Hepatocyte (in vitro differentiated cells): ENCODE data around the gene BPIFA1. TPM values are rescaled to one million over a fixed set of nuclear protein-coding genes. Genes with fewer than 3 reads are reported as not detected.

Experiments
- DNase-seq: peaks from one replicate; pipeline ENCODE4 v3.0.0-alpha.2; 2016; ENCODE audit warnings: low spot score
- H2AFZ ChIP-seq: fragments of 200-600 bp; sonication (generic); 2 replicates; pipeline ENCODE4 v1.6.0; 2016; ENCODE audit warnings: antibody characterized with exemption, mild to moderate bottlenecking
- H3K27ac ChIP-seq: fragments of 200-600 bp; sonication (generic); 2 replicates; pipeline ENCODE4 v1.5.1; 2016; ENCODE audit warnings: mild to moderate bottlenecking
- H3K27me3 ChIP-seq: fragments of 200-600 bp; sonication (generic); 2 replicates; pipeline ENCODE4 v1.6.1; 2016
- H3K36me3 ChIP-seq: fragments of 200-600 bp; sonication (generic); replicated peaks from 2 replicates; pipeline ENCODE4 v1.5.1; 2016; ENCODE audit warnings: low read depth; ENCODE audit not compliant: insufficient read depth
- H3K4me1 ChIP-seq: fragments of 200-600 bp; sonication (generic); 2 replicates; pipeline ENCODE4 v1.5.1; 2016; ENCODE audit warnings: mild to moderate bottlenecking, moderate library complexity; ENCODE audit not compliant: insufficient read depth
- H3K4me2 ChIP-seq: fragments of 200-600 bp; sonication (generic); 2 replicates; pipeline ENCODE4 v1.6.0; 2016
- H3K4me3 ChIP-seq: fragments of 200-600 bp; sonication (generic); 2 replicates; pipeline ENCODE4 v1.5.1; 2016; ENCODE audit warnings: mild to moderate bottlenecking
- H3K79me2 ChIP-seq: fragments of 200-600 bp; sonication (generic); 2 replicates; pipeline ENCODE4 v1.6.0; 2017; ENCODE audit warnings: mild to moderate bottlenecking
- H3K9me2 ChIP-seq: fragments of 200-600 bp; sonication (generic); replicated peaks from 2 replicates; pipeline ENCODE4 v1.6.0; 2017; ENCODE audit warnings: mild to moderate bottlenecking; ENCODE audit not compliant: insufficient read depth
- H3K9me3 ChIP-seq: fragments of 200-600 bp; sonication (generic); 2 replicates; pipeline ENCODE4 v1.5.1; 2016; ENCODE audit warnings: low read depth, mild to moderate bottlenecking
- H4K20me1 ChIP-seq: fragments of 200-600 bp; sonication (generic); 2 replicates; pipeline ENCODE4 v1.6.0; 2016; ENCODE audit warnings: mild to moderate bottlenecking; ENCODE audit not compliant: insufficient read depth, poor library complexity, severe bottlenecking
- EZH2 ChIP-seq: fragments of 200-600 bp; sonication (generic); IDR thresholded peaks from 2 replicates; pipeline ENCODE4 v1.6.1; 2016; ENCODE audit warnings: antibody characterized with exemption, mild to moderate bottlenecking, borderline replicate concordance
- EZH2phosphoT487 ChIP-seq: fragments of 200-600 bp; sonication (generic); IDR thresholded peaks from one replicate; pipeline ENCODE4 v1.6.1; 2018; ENCODE audit warnings: antibody characterized with exemption, mild to moderate bottlenecking, low read depth, moderate library complexity; ENCODE audit not compliant: unreplicated experiment, severe bottlenecking
- WGBS: methylation state at CpG from one replicate; pipeline ENCODE4 v1.1.6; 2016; ENCODE audit warnings: low lambda C conversion rate; ENCODE audit errors: missing lambda C conversion rate; 5-methylcytosine and 5-hydroxymethylcytosine counted together
- polyA plus RNA-seq: library from polyadenylated mRNA; unstranded; fragments of >200 nt; fragmentation: Nextera tagmentation; extraction: Ambion mirVana; gene quantifications from 2 replicates; pipeline ENCODE4 v1.2.1, GENCODE V29; 2016
- total RNA-seq: library from RNA; depleted of rRNA; stranded (reverse); fragments of >200 nt; gene quantifications from 2 replicates; pipeline ENCODE4 v1.2.3, GENCODE V29; 2014
- TF ChIP-seq, protein P1 (sequence below): fragments of 200-600 bp; sonication (generic); IDR thresholded peaks from 2 replicates; pipeline ENCODE4 v1.5.1; 2016; ENCODE audit warnings: antibody characterized with exemption, mild to moderate bottlenecking; ENCODE audit not compliant: poor library complexity

The BPIFA1 gene
- total and polyA plus RNA-seq, 2 experiments from 2014 or later, result not detected

DNA sequence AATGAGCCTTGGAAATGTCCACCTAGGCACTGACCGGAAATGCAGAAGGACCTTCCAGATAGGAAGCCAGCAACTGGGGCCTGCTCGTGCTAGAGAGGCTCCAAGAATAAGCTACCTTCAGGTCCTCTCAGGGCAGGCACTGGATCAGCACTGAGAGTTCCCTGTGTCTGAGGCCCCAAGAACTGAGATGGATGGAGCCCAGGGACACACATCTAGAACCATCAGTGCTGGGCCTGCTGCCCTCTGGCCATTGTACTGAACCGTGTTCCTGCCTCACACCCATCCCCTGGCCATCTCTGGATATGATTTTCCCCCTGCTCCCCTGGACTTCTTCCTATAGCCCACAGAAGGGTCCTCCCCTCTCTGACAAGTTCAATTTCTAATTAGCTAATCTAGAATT lies 10.3 kb downstream of the BPIFA1 start:
- no peak for DNase-seq
- H3K4me2 ChIP-seq, result no peak overlapping the region
- H3K4me3 ChIP-seq, result no peak overlapping the region
- TF ChIP-seq EZH2phosphoT487 (no peak), EZH2 (no peak)
- TF ChIP-seq, protein P1, sequence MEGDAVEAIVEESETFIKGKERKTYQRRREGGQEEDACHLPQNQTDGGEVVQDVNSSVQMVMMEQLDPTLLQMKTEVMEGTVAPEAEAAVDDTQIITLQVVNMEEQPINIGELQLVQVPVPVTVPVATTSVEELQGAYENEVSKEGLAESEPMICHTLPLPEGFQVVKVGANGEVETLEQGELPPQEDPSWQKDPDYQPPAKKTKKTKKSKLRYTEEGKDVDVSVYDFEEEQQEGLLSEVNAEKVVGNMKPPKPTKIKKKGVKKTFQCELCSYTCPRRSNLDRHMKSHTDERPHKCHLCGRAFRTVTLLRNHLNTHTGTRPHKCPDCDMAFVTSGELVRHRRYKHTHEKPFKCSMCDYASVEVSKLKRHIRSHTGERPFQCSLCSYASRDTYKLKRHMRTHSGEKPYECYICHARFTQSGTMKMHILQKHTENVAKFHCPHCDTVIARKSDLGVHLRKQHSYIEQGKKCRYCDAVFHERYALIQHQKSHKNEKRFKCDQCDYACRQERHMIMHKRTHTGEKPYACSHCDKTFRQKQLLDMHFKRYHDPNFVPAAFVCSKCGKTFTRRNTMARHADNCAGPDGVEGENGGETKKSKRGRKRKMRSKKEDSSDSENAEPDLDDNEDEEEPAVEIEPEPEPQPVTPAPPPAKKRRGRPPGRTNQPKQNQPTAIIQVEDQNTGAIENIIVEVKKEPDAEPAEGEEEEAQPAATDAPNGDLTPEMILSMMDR, result no peak
- H4K20me1 ChIP-seq, result no peaks in the 10 kb centered on the region
- no peaks in the 10 kb centered on the region for H3K9me3 ChIP-seq
- no peaks in the 10 kb centered on the region for H3K36me3 ChIP-seq
- WGBS, result 83% methylated on average over 3 of the region's 3 CpGs
- H3K9me2 ChIP-seq, result no peaks in the 10 kb centered on the region
- no peak overlapping the region for H3K27ac ChIP-seq
- H3K4me1 ChIP-seq, result no peaks in the 10 kb centered on the region
- no peaks in the 10 kb centered on the region for H3K79me2 ChIP-seq
- no peak overlapping the region for H2AFZ ChIP-seq
- H3K27me3 ChIP-seq, result peaks cover 8% of the 10 kb centered on the region

GRCh38 chr20:33249456-33249855 lies 13.7 kb downstream of the BPIFA1 start:
- Histone ChIP-seq H3K4me2 (no peak overlapping the region), H3K4me3 (no peak overlapping the region), H3K79me2 (no peaks in the 10 kb centered on the region), H3K9me2 (no peaks in the 10 kb centered on the region), H4K20me1 (no peaks in the 10 kb centered on the region), H3K27me3 (peaks cover 8% of the 10 kb centered on the region), H3K4me1 (no peaks in the 10 kb centered on the region), H3K9me3 (no peaks in the 10 kb centered on the region), H3K27ac (no peak overlapping the region), H2AFZ (no peak overlapping the region), H3K36me3 (no peaks in the 10 kb centered on the region)
- WGBS, result 88% methylated on average over 1 of the region's 1 CpG
- TF ChIP-seq, protein P1, result no peak
- no peak for TF ChIP-seq EZH2
- no peak for DNase-seq

DNA sequence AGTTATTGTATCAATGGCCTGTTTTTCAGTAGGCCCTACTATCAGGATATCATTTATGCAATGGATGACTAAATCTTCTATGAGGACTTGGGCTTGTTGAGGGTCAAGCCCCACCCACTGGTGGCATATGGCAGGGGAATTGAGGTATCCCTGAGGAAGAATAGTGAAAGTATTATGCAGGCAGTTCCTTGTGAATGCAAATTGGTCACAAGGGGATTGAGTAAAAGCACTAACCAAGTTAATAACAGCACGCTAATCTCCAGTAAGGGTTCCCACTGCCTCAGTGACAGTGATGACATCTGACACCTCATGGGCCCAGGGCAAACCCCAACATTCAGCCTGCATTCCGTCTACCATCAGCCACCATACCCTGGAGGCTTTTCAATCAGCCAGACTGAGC lies 14.9 kb downstream of the BPIFA1 start:
- TF ChIP-seq EZH2, result no peak
- Histone ChIP-seq H3K4me1 (no peaks in the 10 kb centered on the region), H3K27ac (no peak overlapping the region), H3K36me3 (no peaks in the 10 kb centered on the region), H3K4me3 (no peak overlapping the region), H2AFZ (no peak overlapping the region), H3K27me3 (peaks cover 8% of the 10 kb centered on the region), H3K4me2 (no peak overlapping the region), H3K9me3 (no peaks in the 10 kb centered on the region), H4K20me1 (no peaks in the 10 kb centered on the region), H3K79me2 (no peaks in the 10 kb centered on the region), H3K9me2 (no peaks in the 10 kb centered on the region)
- no peak for DNase-seq
- 50% methylated on average over 2 of the region's 2 CpGs for WGBS

DNA sequence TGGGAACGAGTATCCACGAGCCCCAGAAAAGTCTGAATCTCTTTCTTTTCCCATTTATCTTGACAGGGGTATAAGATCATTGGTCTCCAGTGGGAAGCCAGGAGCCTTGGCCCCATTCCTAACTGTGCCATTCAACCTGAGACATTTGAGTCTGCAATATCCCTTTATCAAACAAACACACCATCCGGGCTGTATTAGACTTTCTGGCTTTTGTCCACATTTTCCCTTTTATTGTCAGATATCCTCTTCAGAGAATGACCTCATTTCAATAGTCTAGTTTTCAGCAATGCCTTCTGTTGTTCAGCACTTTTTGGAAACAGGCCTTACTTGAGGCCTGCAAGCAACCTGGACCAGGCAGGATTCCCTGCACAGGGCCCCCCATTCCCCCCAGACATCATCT lies 15.7 kb downstream of the BPIFA1 start:
- Histone ChIP-seq H3K79me2 (no peaks in the 10 kb centered on the region), H3K9me3 (no peaks in the 10 kb centered on the region), H3K27me3 (peaks cover 2% of the 10 kb centered on the region), H3K4me2 (no peak overlapping the region), H3K9me2 (no peaks in the 10 kb centered on the region), H3K4me1 (no peaks in the 10 kb centered on the region), H4K20me1 (no peaks in the 10 kb centered on the region), H3K27ac (no peak overlapping the region), H2AFZ (no peak overlapping the region), H3K36me3 (no peaks in the 10 kb centered on the region), H3K4me3 (no peak overlapping the region)
- no peak for DNase-seq
- no peak for TF ChIP-seq EZH2phosphoT487
- no peak for TF ChIP-seq EZH2
- TF ChIP-seq, protein P1, result no peak
- 81% methylated on average over 3 of the region's 3 CpGs for WGBS
